NCI-H82 treated with DMSO at 0.1 percent for 48 hours (cell line): ENCODE data around the gene HNRNPH1.

Source experiments
- DNase-seq: peaks from one replicate; lab custom pipeline; 2025; ENCODE audit not compliant: unreplicated experiment; lab: John Stamatoyannopoulos, UW

The HNRNPH1 gene

DNA sequence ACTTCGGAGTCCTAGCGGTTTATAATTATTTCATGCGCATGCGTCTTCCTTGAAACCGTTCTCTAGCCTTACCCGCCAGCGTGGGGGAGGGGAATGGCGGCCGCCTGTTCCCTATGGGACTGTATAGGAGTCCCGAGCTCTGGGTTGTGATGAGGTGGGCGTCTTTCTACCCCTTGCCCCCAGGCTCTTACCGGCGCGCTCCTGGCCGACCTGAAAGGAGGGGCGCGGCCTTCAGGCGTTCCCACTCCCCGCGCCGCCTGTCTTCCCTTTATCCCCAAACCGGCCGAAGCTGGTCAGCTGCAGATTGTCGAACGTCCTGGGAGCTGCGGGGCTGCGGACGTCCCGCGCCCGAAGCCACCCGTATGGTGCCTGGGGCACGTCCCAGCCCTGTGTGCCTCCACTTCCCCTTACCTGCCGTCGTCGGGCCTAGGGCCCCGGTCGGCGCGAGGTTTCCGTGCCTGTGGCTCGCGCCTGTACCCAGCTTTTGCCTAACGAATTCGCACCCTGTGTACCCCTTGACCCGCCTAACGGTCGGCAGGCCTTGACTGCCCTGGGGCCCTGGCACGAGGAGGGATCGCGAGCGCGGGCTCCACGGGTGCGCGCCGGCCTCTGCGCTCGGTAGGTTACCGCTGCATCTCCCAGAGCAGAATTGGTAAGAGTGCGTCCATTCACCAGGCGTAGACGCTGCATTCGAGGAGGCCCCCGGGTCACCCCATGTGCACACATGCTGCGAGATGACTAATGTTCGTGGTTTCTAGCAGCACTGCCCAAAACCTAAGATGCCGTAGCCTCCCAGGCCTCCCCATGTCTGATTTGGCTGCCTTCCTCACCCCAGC lies 653 bp upstream of the HNRNPH1 start:
- no peak for DNase-seq

GRCh38 chr5:179621551-179622214 lies 1.8 kb downstream of the HNRNPH1 start:
- no peak for DNase-seq

- DNase-seq, result no peak
These were observed 2.6 kb downstream of the HNRNPH1 start for GRCh38 chr5:179620703-179621350.

DNA sequence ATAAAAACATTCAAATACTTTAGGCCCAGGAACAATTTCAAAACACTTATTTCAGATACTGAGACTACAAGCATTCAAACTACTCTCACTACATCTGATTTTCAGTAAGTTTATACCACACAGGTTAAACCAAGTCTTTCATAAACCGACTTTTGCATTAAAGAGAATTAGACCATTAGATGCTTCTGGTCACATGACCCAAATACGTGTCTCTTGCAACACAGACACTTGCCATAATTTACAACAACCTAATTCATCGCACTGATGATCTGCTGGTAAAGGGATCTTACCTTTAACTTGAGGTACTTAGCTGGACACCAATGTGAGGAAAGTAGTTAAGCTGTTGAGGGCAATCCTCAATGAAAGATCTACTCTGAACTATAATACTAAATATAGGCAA lies 3.2 kb downstream of the HNRNPH1 start:
- no peak for DNase-seq

- DNase-seq, result no peak
These were observed 3.7 kb downstream of the HNRNPH1 start for GRCh38 chr5:179619776-179620175.

- no peak for DNase-seq
These were observed 4.4 kb downstream of the HNRNPH1 start for GRCh38 chr5:179618923-179619554.

DNA sequence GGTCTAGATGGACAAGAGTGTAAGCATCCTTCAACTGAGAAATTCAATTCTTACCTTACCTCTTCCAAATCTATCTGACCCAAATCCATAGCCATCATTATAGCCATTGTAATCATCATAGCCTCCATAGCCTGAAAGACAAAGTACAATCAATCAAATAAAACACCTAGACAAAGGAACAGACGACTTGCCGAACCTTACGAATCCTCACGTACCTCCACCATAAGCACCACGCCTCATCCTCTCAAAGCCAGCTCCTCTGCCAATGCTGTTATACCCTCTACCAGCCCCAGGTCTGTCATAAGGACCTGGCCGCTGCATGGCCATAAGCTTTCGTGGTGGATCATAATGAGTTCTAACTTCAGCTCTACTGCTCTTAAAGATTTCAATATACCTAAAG lies 5.5 kb downstream of the HNRNPH1 start:
- no peak for DNase-seq

- no peak for DNase-seq
These were observed 7.4 kb downstream of the HNRNPH1 start for GRCh38 chr5:179616002-179616594.

DNA sequence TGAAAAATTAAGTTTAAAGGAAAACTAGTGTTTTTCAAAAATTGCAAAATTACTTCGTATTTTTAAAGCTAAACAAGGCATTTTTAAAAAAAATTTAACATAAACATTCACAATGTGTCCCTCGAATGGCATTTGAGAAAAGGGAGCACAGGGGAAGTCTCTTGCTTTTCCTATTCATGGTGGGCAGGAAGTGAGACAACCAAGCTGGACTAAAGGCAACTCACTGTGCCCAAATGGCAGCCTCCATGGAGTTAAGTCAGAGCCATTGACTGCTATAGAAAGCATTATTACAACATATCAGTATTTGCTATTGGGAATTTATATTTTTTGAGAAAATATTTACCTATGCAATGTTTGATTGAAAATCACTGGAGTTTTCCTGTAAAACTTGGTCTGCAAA lies 8.3 kb downstream of the HNRNPH1 start:
- DNase-seq, result no peak

- DNase-seq, result no peak
These were observed 8.7 kb downstream of the HNRNPH1 start for GRCh38 chr5:179614745-179615144.

GRCh38 chr5:179613460-179614071 lies 9.9 kb downstream of the HNRNPH1 start:
- no peak for DNase-seq

DNA sequence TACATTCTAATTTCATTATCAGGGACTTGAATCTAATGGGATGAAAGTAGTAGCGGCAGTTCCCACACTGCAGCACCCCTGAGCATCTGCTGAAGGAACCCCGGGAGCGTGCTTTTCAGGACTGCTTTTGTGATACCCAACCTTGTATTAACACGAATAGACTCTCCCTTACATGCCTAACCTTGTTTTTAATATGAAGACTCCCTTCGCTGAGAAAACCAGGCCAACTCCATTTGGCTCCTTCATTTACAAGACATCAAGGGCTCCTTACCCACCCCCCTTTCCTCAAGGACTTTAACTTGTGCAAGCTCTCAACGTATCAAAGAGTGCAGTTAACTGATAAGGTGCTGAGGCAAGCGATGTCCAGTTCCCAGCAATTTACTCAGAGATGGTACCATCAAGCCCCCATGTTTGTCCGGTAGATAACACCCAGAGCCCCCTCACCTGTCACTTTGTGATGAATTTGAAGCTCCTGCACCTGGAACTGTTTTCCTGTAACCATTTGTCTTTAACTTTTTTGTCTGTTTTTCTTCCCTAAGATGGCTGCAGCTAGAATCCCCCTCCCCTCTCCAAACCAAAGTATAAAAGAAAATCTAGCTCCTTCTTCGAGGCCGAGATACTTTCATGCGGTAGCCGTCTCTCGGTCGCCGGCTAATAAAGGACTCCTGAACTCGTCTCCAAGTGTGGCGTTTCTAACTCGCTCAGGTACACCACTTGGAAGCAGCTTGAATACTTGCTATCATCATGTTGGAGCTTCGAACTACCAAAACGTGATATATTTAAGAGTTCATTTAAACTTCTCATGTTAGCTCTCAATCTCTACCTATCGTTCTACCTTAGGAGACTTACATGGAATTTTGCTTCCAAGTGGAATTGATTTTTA lies 10.7 kb downstream of the HNRNPH1 start:
- DNase-seq, result peak; percentile 33

GRCh38 chr5:179610903-179611265 lies 12.6 kb downstream of the HNRNPH1 start:
- DNase-seq, result no peak

DNA sequence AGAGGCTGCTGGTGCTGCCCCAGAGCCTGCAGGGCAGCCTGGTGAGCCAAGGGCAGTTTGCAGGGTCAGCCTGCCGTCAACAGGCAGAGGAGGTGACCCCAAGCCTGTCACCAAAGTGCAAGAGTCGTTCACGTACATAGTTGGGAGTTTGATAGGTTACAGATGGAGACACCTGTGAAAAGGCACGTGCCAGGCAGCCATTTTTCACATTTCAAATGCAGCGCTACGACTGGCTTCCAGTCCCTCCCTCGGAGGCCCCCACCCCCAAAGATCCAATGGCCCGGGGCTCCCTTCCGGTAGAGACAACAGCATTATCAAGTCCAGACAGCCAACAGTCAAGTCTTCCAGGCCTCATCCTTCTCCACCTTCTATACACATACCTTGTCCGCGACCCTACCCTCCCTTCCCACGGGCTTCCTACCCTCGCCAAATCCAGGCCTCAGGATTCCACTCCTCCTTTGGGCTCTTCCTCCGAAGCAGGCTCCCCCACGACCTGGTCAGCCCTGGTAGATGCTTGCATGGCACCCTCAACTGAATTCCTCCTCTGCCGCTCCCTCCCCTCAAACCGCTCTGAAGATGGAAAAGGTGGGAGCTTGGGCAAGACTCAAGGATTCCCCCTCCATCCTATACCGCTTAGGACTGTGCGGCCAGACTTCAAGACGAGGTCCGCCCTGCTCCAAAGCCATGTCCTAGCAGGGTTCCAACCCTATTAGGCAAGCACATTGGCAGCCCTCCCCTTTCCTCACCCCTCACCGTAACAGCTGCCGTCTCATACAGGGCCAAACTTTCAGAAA lies 13.2 kb downstream of the HNRNPH1 start:
- no peak for DNase-seq

DNA sequence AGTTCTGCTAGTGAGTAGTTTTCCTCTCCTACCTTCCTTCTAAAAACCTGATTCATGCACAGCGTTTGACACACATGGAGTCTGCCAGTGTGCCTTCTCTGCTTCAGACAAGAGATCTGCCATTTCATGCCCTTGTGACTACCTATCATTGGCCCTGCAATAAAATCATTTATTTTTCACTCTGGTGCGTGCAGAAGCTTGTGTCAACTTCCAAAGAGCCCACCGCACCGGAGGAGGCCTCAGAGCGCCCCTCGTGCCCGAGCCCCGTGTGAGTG lies 13.7 kb downstream of the HNRNPH1 start:
- no peak for DNase-seq

GRCh38 chr5:179608131-179608581 lies 15.3 kb downstream of the HNRNPH1 start:
- DNase-seq, result no peak

DNA sequence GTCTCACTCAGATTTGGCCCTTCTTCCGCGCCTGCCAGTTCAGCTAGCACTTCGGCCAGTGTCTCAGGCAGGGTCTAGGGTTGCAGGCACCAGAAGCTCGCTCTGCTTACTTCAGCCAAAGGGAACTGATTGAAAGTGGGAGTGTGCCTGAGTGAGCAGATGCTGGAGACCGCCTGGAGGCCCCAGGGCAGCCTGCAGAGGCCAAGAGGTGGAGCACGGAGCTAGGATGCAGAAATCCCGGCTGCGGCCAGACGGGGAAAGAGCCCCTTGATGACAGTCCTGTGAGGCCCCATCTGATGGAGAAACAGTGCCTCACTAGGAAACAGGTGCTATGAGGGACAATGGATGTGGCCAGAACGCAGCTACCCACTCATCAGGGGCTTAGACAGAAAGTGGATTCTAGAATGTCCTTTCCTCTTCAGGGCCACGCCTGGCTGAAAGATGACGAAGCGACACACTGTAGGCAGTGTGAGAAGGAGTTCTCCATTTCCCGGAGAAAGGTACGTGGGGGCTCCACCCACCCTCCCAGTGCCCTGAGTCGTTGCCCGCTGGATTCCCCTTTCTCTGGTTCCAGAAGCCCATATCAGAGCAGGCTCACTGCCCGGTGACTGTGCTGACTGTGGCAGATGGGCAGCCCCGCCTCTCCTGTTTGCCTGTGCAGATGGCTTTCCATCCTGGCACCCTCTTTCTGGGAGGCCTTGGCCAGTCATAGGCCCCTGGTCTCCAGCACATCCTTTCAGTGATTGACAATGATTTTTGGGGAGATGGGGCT lies 16.1 kb downstream of the HNRNPH1 start:
- DNase-seq, result no peak

DNA sequence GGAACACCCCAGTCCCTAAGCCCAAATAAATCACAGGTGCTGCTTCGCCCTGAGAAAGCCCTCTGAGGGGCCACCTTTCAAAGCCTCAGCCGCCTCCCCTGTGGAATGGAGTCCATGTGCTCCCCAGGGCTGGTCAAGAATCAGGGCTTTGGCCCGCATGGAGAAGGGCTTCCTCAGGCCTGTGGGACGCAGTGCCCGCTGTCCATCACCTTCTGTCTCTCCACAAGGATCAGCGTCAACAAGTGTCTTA lies 16.6 kb downstream of the HNRNPH1 start:
- no peak for DNase-seq
